GM12892 (cell line): ENCODE data around the gene TIMMDC1.
"Not testable (repeated sequence)": the region's sequence is repeated elsewhere in the genome, so short reads cannot be mapped to it uniquely, and the experiment has no call there.

Experiments used
- DNase-seq: peaks from one replicate; pipeline ENCODE4 v3.0.0; 2011; ENCODE audit not compliant: insufficient read length
- FAIRE-seq: peaks from 2 replicates; lab custom pipeline; 2011; peaks lifted over from hg19 to GRCh38; lab: Jason Lieb, UNC
- POLR2A ChIP-seq: IDR thresholded peaks from 2 replicates; pipeline ENCODE4 v1.6.1; 2011; ENCODE audit warnings: low read depth, low read length, control low read depth
- POLR2AphosphoS5 ChIP-seq: IDR thresholded peaks from 2 replicates; pipeline ENCODE4 v1.6.1; 2011; ENCODE audit warnings: low read depth, low read length, control low read depth
- TAF1 ChIP-seq: IDR thresholded peaks from 2 replicates; pipeline ENCODE4 v1.6.1; 2011; ENCODE audit warnings: low read depth, mild to moderate bottlenecking, control low read depth, low read length, borderline replicate concordance

The TIMMDC1 gene

DNA sequence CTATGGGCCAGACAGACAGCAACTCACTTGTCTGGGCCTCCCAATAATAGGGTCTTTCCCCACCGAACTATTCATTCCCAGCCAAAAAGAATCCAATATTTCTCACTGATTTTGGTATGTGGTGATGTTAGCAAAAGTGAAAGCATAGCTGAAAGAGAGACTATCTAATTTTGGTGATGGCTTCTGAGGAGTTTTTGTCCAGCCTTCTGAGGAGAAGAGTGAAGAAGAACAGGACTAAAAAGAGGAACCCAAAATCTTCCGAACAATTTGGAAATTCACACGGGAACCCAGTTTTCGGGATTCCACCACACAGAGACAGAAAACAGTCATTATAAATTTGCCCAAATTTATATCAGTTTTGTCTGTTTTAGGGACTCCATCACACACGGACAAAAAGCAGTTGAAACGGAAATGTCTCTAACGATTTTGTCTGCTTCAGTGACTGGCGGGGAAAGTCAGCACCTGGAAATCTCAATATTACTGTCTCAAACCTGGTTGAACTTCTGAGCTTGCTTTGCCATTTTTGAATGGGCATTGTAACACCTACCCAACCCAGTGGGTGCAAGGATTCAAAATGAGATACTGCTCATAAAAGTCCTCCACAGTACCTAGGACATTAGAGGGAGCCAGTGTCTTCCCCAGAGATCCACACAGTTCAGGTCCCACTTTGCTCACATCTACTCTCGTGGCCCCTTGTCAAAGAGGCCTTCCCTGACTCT lies 52.0 kb downstream of the TIMMDC1 start:
- FAIRE-seq (no peak), DNase-seq (no peak)
- TF ChIP-seq POLR2AphosphoS5 (peak; percentile 78), TAF1 (no peak), POLR2A (peak; percentile 55; the same call in 1 of the 2 replicates)

DNA sequence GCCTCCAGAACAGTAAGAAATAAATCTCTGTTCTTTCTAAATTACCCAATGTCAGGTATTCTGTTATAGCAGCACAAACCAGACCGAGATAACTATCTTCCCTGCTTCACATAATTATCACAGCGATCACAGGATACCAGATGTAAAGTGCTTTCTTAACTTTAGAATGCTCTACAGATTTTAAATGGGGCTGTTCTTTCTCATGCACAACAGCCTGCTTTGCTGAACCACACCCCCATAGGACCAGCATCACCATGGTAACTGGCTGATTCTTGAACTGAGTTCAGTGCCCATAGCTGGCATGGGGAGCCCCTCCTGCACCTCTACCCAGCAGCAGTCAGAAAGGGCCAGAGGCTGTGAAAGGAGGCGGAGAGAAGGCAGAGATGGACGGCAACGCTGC lies 53.3 kb downstream of the TIMMDC1 start:
- FAIRE-seq: no peak
- TF ChIP-seq POLR2A (peak; percentile 40; the same call in 1 of the 2 replicates), POLR2AphosphoS5 (no peak; the same call in 1 of the 2 replicates), TAF1 (no peak)
- no peak for DNase-seq

DNA sequence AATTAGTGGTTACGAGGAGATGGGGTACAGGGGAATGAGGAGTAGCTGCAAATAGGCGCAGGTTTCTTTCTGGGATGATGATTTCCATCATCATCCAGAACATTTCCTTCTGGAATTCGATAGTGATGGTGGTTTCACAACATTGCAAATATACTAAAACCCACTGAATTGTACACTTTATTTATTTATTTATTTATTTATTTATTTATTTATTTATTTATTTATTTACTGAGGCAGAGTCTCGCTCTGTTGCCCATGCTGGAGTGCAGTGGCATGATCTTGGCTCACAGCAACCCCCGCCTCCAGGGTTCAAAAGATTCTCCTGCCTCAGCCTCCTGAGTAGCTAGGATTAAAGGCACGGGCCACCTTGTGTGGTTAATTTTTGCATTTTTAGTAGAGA lies 54.6 kb downstream of the TIMMDC1 start:
- FAIRE-seq, DNase-seq: not testable (repeated sequence)

DNA sequence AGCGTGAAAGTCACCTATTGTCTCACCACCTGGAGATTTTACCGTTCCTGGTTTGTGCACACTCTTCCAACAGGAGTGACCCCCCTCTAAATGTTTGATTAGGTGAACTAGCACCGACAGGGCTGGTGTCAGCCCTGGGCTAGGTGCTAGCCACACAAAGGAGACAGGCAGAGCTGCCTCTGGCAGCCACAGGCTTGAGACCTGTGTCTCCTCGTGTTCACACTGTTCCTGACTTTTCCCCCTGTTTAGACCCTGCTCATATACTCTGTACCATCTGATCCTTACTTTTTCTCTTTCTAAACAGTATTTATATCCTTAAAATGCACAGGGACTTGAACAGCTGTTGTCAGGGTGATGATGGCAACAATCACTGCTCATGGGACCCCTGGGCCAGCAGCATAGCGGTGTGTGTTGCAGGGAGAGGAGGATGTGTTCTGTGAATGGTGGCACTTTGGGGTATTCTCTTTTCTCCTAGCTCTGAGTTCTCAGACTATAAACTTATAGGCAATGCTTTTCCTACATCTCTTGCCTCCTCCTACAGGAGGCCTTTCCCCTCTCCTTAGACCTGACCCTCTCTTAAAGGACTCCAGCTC lies 55.6 kb downstream of the TIMMDC1 start:
- DNase-seq (no peak), FAIRE-seq (peak; percentile 75)
- TF ChIP-seq POLR2A (peak; percentile 46; the same call in 1 of the 2 replicates), POLR2AphosphoS5 (no peak), TAF1 (no peak)

DNA sequence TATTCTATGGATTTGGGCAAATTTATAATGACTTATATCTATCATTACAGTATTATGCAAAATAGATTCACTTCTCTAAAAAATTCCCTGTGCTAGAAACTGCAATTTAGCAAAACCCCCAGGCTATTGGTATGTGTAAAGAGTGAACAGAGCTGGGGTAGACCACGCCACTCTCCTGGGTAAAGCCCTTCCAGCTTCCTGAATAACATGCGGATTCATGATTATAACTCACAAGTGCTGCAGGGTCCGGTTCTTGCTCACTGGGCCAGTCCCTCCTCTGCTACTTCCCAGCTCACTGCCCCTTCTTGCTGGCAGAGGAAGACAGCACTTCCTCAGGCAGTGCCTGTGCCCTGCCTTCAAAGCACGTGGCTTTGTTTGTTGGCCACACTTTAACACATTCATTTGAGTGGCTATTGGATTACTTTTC lies 57.0 kb downstream of the TIMMDC1 start:
- TF ChIP-seq POLR2A (peak; percentile 65; the same call in 1 of the 2 replicates), TAF1 (no peak), POLR2AphosphoS5 (peak; percentile 69; the same call in 1 of the 2 replicates)
- DNase-seq: no peak
- no peak for FAIRE-seq

DNA sequence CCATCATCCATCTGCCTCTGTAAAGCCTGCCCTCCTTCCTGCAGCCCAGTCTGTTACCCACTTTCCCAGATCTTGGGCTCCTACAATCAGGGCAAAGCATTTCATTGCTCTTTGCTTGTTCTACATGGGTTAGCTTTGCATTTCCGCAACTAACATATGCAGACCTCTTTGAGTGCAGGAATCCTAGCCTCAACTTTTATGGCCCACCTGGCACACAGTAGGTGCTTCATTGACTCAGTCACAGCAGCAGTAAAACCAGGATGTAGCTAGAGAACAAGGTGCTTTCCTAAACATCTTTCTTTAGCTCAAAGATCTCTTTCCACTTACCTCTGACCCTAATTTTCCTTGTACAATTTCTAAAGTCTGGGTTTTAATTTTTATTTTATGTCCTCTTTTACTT lies 57.6 kb downstream of the TIMMDC1 start:
- FAIRE-seq: peak; percentile 93

DNA sequence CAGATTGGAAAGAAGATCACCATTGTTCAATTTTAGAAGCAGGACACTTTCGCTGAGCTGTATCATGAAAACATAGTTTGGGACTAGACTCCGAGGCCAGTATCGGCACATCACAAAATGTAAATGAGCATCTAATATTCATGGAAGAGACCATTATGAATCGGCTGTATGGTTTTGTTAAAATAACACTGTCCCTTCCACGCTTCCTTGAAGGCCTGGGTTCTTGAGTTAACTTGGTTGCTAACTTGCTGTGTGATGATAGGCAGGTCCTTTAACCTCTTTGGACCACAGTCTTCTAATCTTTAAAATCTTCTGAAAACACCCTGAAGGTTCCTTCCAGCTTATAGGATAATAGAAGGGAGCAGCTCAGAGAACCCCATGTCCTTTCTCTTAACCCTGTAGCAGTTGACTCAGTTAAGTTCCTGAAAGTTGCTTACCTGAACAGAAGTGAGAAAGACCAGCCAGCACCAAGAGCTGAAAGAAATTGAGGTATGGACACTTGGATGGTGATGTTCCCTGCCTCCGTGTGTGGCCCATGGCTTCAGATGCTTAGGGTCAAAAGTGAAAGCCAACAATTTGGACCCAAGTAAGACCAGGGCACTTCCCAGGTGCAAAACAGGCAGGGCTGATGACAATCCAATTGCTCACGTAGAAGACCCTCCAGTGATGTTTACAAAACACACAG lies 59.0 kb downstream of the TIMMDC1 start:
- DNase-seq (no peak), FAIRE-seq (no peak)
- TF ChIP-seq POLR2AphosphoS5: 0 out of 2 replicates have a peak, but pooled peaks have one; percentile 50
- no peak for TF ChIP-seq TAF1

More for the DNA sequence above, 57.6 kb downstream of the TIMMDC1 start:
- TF ChIP-seq POLR2AphosphoS5: no peak; the same call in none of the 2 replicates
- no peak for TF ChIP-seq TAF1
- no peak for TF ChIP-seq POLR2A
- no peak for DNase-seq

DNA sequence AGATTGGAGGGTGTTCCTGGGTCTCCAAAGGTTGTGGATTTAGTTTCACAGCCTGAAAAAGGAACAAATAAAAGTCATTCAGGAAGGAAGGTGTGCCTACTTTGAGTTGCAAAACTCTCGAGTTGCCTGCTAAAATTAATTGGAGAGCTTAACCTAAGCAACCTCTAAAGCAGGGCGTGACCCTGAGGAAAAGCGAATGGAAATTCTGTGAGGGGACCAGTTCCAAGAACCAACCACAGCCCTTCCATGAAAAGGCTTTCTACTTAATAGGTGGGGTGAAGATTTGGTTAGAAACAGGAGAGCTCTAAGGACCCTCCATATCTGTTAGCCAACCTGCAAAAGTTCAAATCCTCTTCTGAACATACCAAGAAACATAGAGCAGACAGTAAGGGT lies 59.5 kb downstream of the TIMMDC1 start:
- no peak for TF ChIP-seq TAF1
- TF ChIP-seq POLR2AphosphoS5: no peak
- no peak for TF ChIP-seq POLR2A
- FAIRE-seq (peak; percentile 95), DNase-seq (no peak)

DNA sequence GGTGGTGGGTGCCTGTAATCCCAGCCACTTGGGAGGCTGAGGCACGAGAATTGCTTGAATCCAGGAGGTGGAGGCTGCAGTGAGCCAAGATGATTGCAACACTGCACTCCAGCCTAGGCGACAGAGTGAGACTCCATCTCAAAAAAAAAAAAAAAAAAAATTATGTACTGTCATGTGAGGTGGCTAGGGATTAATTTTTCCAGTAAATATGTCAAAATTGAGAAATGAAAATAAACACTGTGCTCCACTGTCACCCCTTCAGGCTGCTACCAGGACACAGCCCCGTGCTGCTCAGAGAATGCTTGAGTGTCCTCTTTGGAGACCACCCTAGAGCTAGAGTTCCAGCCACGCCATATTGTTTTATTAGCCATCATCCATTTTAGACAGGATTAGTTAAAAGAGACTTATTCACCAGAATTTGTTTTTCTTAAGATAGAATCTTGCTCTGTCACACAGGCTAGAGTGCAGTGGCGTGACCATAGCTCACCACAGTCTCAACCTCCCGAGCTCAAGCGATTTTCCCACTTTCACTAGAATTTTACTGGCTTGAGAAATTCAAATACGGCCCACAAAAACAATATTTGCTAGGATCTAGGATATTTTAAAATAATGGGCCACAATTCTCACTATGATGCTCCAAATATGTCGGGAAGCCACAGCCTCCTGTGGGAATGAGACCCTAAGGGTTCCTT lies 60.4 kb downstream of the TIMMDC1 start:
- FAIRE-seq (peak; percentile 58), DNase-seq (no peak)
- no peak for TF ChIP-seq POLR2AphosphoS5
- TF ChIP-seq TAF1: peak; percentile 39; the same call in 1 of the 2 replicates

DNA sequence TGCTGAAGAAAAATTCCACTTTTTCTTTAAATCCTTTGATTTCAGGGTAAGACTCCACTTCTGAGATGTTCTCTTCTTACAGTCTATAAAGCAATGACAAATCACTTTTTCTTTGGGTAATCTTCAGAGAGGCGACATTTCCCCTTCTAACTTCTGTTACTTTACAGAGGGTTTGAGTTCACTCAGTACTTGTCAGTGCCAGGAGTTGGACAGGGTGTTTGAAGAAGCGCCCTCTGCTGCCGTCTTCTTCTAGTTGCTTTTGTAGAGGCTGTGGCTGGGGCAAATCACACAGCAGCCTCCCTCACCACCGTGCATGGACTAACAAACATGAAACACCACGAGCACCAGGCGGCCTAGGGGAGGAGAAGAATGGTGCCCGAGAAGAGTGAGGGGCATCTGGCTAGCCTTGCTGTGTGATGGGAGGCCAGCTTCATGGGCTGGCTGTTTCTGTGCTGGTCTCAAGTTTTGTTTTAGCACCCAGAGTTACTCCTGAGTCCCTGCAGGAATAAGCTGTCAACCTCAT lies 61.2 kb downstream of the TIMMDC1 start, which contains the start of gene CD80:
Gene CD80 (minus strand): TSS at position 174 of the 523 bp plus-strand sequence. CDS start 1,886 bp downstream, outside the sequence.
- DNase-seq (peak; percentile 27), FAIRE-seq (peak; percentile 99)
- TF ChIP-seq POLR2A: peak; percentile 84
- TF ChIP-seq POLR2AphosphoS5: peak; percentile 63
- peak; percentile 71; the same call in 1 of the 2 replicates for TF ChIP-seq TAF1

DNA sequence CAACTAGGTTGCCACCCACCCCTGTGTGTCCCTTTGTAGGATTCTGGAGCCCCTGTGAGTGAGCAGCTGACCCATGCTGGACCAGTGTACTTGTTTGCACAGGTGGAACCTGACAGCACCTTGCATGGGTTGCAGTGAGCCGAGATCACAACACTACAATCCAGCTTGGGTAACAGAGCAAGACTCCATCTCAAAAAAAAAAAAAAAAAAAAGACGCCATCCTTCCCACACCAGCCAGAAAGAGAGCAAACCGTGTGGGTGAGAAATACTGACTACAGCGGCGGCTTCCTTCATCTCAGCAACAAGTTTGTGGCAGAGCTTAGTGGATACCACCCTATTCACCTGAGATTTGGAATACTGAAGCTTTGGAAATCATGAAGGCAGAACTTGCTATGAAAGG lies 61.8 kb downstream of the TIMMDC1 start:
- FAIRE-seq (no peak), DNase-seq (no peak)

More for the DNA sequence above, 61.8 kb downstream of the TIMMDC1 start:
- TF ChIP-seq TAF1 (peak; percentile 33; the same call in 1 of the 2 replicates), POLR2AphosphoS5 (no peak; the same call in 1 of the 2 replicates)
